ENCODE data around the gene DUXB.

Gene DUXB

GRCh38 chr16:75679366-75679765 lies 21.9 kb downstream of the DUXB start:
- TF ChIP-seq CTCF (IDR thresholded peaks at IDR 0.05; ENCODE audit: low read depth, low read length, missing control alignments), result no peak
- no peak overlapping the region for H3K4me3 ChIP-seq (replicated peaks; ENCODE audit: low read depth, low read length)
- DNase-seq (ENCODE audit: extremely low read depth, low read depth), result no peak

- TF ChIP-seq CTCF (IDR thresholded peaks at IDR 0.05; ENCODE audit: low read depth, low read length, missing control alignments), result no peak
- DNase-seq (ENCODE audit: extremely low read depth, low read depth), result no peak
Measured at GRCh38 chr16:75676909-75677308, 24.4 kb downstream of the DUXB start, which contains the start of gene CPHXL2. Gene CPHXL2, minus strand, starts transcription at chr16:75677009. Its CDS starts 10 bp downstream, at chr16:75676999.

GRCh38 chr16:75667503-75667902 lies 33.8 kb downstream of the DUXB start:
- TF ChIP-seq CTCF (IDR thresholded peaks at IDR 0.05; ENCODE audit: low read depth, low read length, missing control alignments), result no peak
- DNase-seq (ENCODE audit: extremely low read depth, low read depth), result no peak

More at GRCh38 chr16:75676909-75677308, 24.4 kb downstream of the DUXB start, which contains the start of gene CPHXL2:
- no peak within 1 kb of the TSS for H3K4me3 ChIP-seq (replicated peaks; ENCODE audit: low read depth, low read length)

GRCh38 chr16:75660726-75661302 lies 40.4 kb downstream of the DUXB start:
- DNase-seq (ENCODE audit: extremely low read depth, low read depth), result no peak
- no peak for TF ChIP-seq CTCF (IDR thresholded peaks at IDR 0.05; ENCODE audit: low read depth, low read length, missing control alignments)
- H3K4me3 ChIP-seq (replicated peaks; ENCODE audit: low read depth, low read length), result no peak overlapping the region

More at GRCh38 chr16:75667503-75667902, 33.8 kb downstream of the DUXB start:
- H3K4me3 ChIP-seq (replicated peaks; ENCODE audit: low read depth, low read length), result no peak overlapping the region

- no peak overlapping the region for H3K4me3 ChIP-seq (replicated peaks; ENCODE audit: low read depth, low read length)
- no peak for DNase-seq (ENCODE audit: extremely low read depth, low read depth)
- no peak for TF ChIP-seq CTCF (IDR thresholded peaks at IDR 0.05; ENCODE audit: low read depth, low read length, missing control alignments)
Measured at GRCh38 chr16:75660321-75660720, 40.9 kb downstream of the DUXB start.

- no peak for TF ChIP-seq CTCF (IDR thresholded peaks at IDR 0.05; ENCODE audit: low read depth, low read length, missing control alignments)
- no peak overlapping the region for H3K4me3 ChIP-seq (replicated peaks; ENCODE audit: low read depth, low read length)
- no peak for DNase-seq (ENCODE audit: extremely low read depth, low read depth)
Measured at GRCh38 chr16:75658175-75658574, 43.1 kb downstream of the DUXB start.

GRCh38 chr16:75653922-75654321 lies 47.3 kb downstream of the DUXB start:
- DNase-seq (ENCODE audit: extremely low read depth, low read depth), result peak; percentile 41
- TF ChIP-seq CTCF (IDR thresholded peaks at IDR 0.05; ENCODE audit: low read depth, low read length, missing control alignments), result no peak
- no peak overlapping the region for H3K4me3 ChIP-seq (replicated peaks; ENCODE audit: low read depth, low read length)
